GM12878 (cell line): ENCODE measurements around the gene PDGFC. TPM values are rescaled to one million over a fixed set of nuclear protein-coding genes. Genes with fewer than 3 reads are reported as not detected.

Experiments used
- ATAC-seq: fragments of 200-7000 bp; cut with Tn5 transposase; 3 replicates; pipeline ENCODE4 v1.9.1; 2020; ENCODE audit warnings: mild to moderate bottlenecking, moderate library complexity
- BruUV-seq: library from RNA; stranded (reverse); fragments of 400-500 nt; replicated peaks from 2 replicates; lab custom pipeline; 2021; lab: Mats Ljungman, UMichigan
- CTCF ChIA-PET: fragments of 300-600 bp; sonication (Branson Sonifier 250); formaldehyde crosslinking; extraction: SDS; loops from one replicate; lab custom pipeline; 2021; ENCODE audit warnings: inconsistent platforms; lab: Yijun Ruan, JAX
- POLR2A ChIA-PET: fragments of 350-600 bp; formaldehyde crosslinking; extraction: SDS; loops from one replicate; lab custom pipeline; 2021; ENCODE audit warnings: inconsistent platforms; lab: Charles Lee
- RAD21 ChIA-PET: fragments of 300-600 bp; sonication (Branson Sonifier 250); formaldehyde crosslinking; loops from one replicate; lab custom pipeline; 2023; ENCODE audit warnings: antibody characterized with exemption; ENCODE audit not compliant: unreplicated experiment; lab: Charles Lee
- SMC1A ChIA-PET: fragments of 300-600 bp; sonication (Branson Sonifier 250); formaldehyde crosslinking; loops from one replicate; lab custom pipeline; 2023; ENCODE audit not compliant: unreplicated experiment, uncharacterized antibody; lab: Charles Lee
- DNase-seq: peaks from one replicate; pipeline ENCODE4 v3.0.0-alpha.2; 2011; ENCODE audit warnings: low read depth, low spot score
- FAIRE-seq: peaks from 3 replicates; lab custom pipeline; 2011; peaks lifted over from hg19 to GRCh38; lab: Jason Lieb, UNC
- H2AFZ ChIP-seq: 2 replicates; pipeline ENCODE4 v1.6.0; 2011; ENCODE audit warnings: low read depth, low read length, control low read depth; ENCODE audit not compliant: control insufficient read depth
- H3K27ac ChIP-seq: 2 replicates; pipeline ENCODE4 v1.5.1; 2011; ENCODE audit warnings: control low read depth; ENCODE audit not compliant: control insufficient read depth, insufficient read depth
- H3K27me3 ChIP-seq, 2 experiments: replicated peaks in 1 of 2; 2 replicates each; pipeline versions ENCODE4 v1.6.0 to v1.6.1; 2011; ENCODE audit warnings: low read length in 1 of 2; ENCODE audit not compliant: control insufficient read depth in 2 of 2, insufficient read depth in 2 of 2
- H3K36me3 ChIP-seq, 2 experiments: 2 replicates each; pipeline ENCODE4 v1.5.1; 2011; ENCODE audit warnings: low read length in 1 of 2; ENCODE audit not compliant: control insufficient read depth in 2 of 2, insufficient read depth in 2 of 2
- H3K4me1 ChIP-seq: 2 replicates; pipeline ENCODE4 v1.6.1; 2011; ENCODE audit warnings: mild to moderate bottlenecking, low read length, moderate library complexity, mixed read lengths; ENCODE audit not compliant: control insufficient read depth, insufficient read depth
- H3K4me2 ChIP-seq: 2 replicates; pipeline ENCODE4 v1.6.0; 2011; ENCODE audit warnings: control low read depth; ENCODE audit not compliant: control insufficient read depth, insufficient read depth
- H3K4me3 ChIP-seq: fragments of 200-600 bp; sonication (generic); 2 replicates; pipeline ENCODE4 v1.5.1; 2016
- H3K79me2 ChIP-seq: 2 replicates; pipeline ENCODE4 v1.6.0; 2011; ENCODE audit warnings: low read length; ENCODE audit not compliant: control insufficient read depth, insufficient read depth
- H3K9ac ChIP-seq: 2 replicates; pipeline ENCODE4 v1.8.0; 2011; ENCODE audit warnings: low read length, control low read depth, mixed read lengths; ENCODE audit not compliant: control insufficient read depth, insufficient read depth
- H3K9me3 ChIP-seq: replicated peaks from 3 replicates; pipeline ENCODE4 v1.5.1; 2011; ENCODE audit warnings: mild to moderate bottlenecking, low read length; ENCODE audit not compliant: control insufficient read depth, insufficient read depth
- H4K20me1 ChIP-seq: 2 replicates; pipeline ENCODE4 v1.6.0; 2011; ENCODE audit not compliant: control insufficient read depth, insufficient read depth
- GABPA ChIP-seq: IDR thresholded peaks from 2 replicates; pipeline ENCODE4 v1.6.1; 2014; ENCODE audit warnings: antibody characterized with exemption, low read depth, mild to moderate bottlenecking, inconsistent platforms
- MYC ChIP-seq: IDR thresholded peaks from 2 replicates; pipeline ENCODE4 v1.6.1; 2011; ENCODE audit warnings: mild to moderate bottlenecking, low read length, moderate library complexity, inconsistent platforms; ENCODE audit not compliant: insufficient read depth, insufficient replicate concordance, insufficient read length, severe bottlenecking
- RELA ChIP-seq: fragments of 450-650 bp; IDR thresholded peaks from 2 replicates; pipeline ENCODE4 v1.8.0; 2014; ENCODE audit warnings: borderline replicate concordance; ENCODE audit not compliant: partially characterized antibody
- SREBF2 ChIP-seq: IDR thresholded peaks from 2 replicates; pipeline ENCODE4 v1.6.1; 2012; ENCODE audit warnings: mild to moderate bottlenecking, low read length
- TBL1XR1 ChIP-seq: IDR thresholded peaks from 2 replicates; pipeline ENCODE4 v1.6.1; 2012; ENCODE audit warnings: low read depth, low read length, improper control_type of control experiment
- TCF3 ChIP-seq: IDR thresholded peaks from 2 replicates; pipeline ENCODE4 v1.6.1; 2012; ENCODE audit warnings: low read depth, mild to moderate bottlenecking, low read length, borderline replicate concordance; ENCODE audit not compliant: insufficient read depth
- YBX1 ChIP-seq: fragments of 450-650 bp; IDR thresholded peaks from 2 replicates; pipeline ENCODE4 v1.6.1; 2016; ENCODE audit warnings: antibody characterized with exemption
- ZNF217 ChIP-seq: fragments of 450-650 bp; IDR thresholded peaks from 2 replicates; pipeline ENCODE4 v1.6.1; 2017; ENCODE audit warnings: antibody characterized with exemption, mild to moderate bottlenecking
- ZNF384 ChIP-seq: IDR thresholded peaks from 2 replicates; pipeline ENCODE4 v1.6.1; 2012; ENCODE audit warnings: low read depth, mild to moderate bottlenecking, low read length, improper control_type of control experiment, borderline replicate concordance
- WGBS: methylation state at CpG from one replicate; pipeline ENCODE4 v1.1.6; 2016; ENCODE audit warnings: low lambda C conversion rate; ENCODE audit not compliant: insufficient replicate concordance, insufficient coverage; ENCODE audit errors: missing lambda C conversion rate; 5-methylcytosine and 5-hydroxymethylcytosine counted together
- in situ Hi-C: fragments of 300-500 bp; cut with MboI; formaldehyde crosslinking; loops from 9 replicates; pipeline ENCODE4 v1.14.3; 2018; ENCODE audit warnings: mixed read lengths
- intact Hi-C: fragments of 100-400 bp; cut with micrococcal nuclease; formaldehyde crosslinking; loops from one replicate; pipeline ENCODE4 v1.14.2; 2022; ENCODE audit not compliant: unreplicated experiment
- polyA plus RNA-seq, 11 experiments: library from polyadenylated mRNA; depleted of rRNA in 4 of 11; unstranded in 6 of 11; stranded (reverse) in 5 of 11; fragments of >200 nt; fragmentation: Nextera tagmentation in 4 of 11; fragmentation: Illumina TruSeq in 1 of 11; extraction: Ambion mirVana in 4 of 11; extraction: Trizol in 1 of 11; gene quantifications; 1 replicate in 1 of 11; 2 replicates in 10 of 11; pipeline versions ENCODE4 v1.2.1 to v1.2.3, GENCODE V29; 2011 to 2016; ENCODE audit warnings: inconsistent platforms in 2 of 11, missing spikeins in 2 of 11, low read depth in 1 of 11
- total RNA-seq, 4 experiments: library from RNA; depleted of rRNA in 3 of 4; stranded (reverse); fragments of >200 nt in 3 of 4; fragmentation: Illumina TruSeq in 1 of 4; extraction: Trizol in 1 of 4; gene quantifications; 2 replicates each; pipeline versions ENCODE4 v1.2.1 to v1.2.3, GENCODE V29; 2013 to 2021
- TF ChIP-seq, protein P1 (sequence below): IDR thresholded peaks from 2 replicates; pipeline ENCODE4 v1.6.1; 2012; ENCODE audit warnings: mild to moderate bottlenecking, low read depth, low read length

PDGFC gene
- total and polyA plus RNA-seq, 10 of the 15 experiments (the other 5 are each of a cell fraction or from before 2014, with no cell fraction given): 0.02 to 0.18 TPM; not detected in 8

DNA sequence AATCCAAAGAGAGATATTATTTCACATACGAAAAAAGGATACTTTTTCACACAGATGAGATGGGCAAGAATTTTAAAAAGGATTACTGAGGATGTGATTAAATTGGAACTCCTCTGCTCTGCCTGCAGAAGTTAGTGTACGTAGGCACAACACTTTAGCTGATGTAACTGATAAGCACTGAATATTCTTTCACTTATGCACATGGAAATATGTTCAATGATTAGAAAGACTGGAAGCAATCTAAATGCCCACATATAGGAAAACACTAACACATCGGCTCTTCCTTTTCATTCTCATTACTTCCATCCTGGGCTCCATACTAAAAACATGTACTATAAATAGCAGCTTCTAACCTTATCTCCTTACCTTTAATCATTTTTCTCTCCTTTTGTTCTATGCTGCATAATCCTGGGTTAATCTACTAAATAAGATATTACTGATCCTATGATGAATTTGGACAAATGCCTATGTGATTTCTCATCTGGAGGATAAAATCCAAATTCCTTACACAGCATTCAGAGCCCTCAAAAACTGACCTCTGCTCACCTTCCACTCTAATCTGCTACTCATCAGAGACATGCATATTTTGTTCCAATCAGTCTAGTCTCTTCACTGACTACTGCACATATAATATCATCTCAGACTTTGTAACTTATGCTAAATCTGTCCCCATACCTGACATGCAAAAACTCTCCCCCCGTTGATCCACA, 197.8 kb downstream of the PDGFC start:
- CTCF ChIA-PET: interaction anchor here (2.9 kb wide), 1 partner anchor 27 kb away, joined by 9 read pairs; no protein-coding TSS in a partner anchor
- FAIRE-seq: no peak
- in situ Hi-C loops: no loop called here

DNA sequence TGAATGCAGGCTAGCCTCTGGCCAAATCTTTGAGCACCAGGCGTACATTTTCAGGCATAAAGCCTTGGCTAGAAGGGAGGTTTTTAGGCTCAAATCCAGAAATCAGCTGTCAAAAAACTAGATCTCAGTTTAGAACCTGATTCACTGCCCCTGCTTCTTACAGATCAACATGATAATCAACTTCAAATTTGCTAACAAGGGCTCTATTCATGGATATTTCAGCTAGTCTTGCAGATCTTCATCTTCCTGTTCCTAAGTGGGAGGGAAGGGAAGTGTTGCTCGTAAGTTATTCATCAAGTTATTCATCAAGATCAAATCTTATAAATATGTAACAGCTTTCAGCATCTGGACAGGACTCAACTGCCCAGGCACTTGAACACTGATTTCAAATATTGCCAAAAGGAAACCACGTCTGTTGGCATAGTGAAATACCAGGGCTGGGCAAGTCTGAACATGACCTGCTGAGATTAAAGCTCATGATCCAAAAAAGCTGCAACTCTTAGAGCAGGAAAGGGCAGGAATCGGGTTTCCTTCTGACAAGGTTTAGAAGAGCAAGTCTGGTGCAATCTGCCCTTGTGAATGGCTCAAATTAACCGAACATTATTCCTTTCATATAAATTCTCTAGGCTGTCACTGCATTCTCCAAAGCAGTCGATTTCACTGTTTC, 200.3 kb downstream of the PDGFC start:
- FAIRE-seq: no peak
- peak; percentile 38; the same call in 2 of the 3 replicates for ATAC-seq
- BruUV-seq: no TSS peak
- no peaks in the 10 kb centered on the region for H3K79me2 ChIP-seq
- H4K20me1 ChIP-seq: no peaks in the 10 kb centered on the region
- intact Hi-C loops (no loop called here), in situ Hi-C loops (no loop called here)
- SMC1A ChIA-PET: interaction anchor here (1.2 to 3.2 kb wide), 3 partner anchors 13 to 30 kb away, joined by 3 to 11 read pairs (median 7); no protein-coding TSS in a partner anchor
- TF ChIP-seq RELA (no peak), MYC (no peak)
- TF ChIP-seq, protein P1, sequence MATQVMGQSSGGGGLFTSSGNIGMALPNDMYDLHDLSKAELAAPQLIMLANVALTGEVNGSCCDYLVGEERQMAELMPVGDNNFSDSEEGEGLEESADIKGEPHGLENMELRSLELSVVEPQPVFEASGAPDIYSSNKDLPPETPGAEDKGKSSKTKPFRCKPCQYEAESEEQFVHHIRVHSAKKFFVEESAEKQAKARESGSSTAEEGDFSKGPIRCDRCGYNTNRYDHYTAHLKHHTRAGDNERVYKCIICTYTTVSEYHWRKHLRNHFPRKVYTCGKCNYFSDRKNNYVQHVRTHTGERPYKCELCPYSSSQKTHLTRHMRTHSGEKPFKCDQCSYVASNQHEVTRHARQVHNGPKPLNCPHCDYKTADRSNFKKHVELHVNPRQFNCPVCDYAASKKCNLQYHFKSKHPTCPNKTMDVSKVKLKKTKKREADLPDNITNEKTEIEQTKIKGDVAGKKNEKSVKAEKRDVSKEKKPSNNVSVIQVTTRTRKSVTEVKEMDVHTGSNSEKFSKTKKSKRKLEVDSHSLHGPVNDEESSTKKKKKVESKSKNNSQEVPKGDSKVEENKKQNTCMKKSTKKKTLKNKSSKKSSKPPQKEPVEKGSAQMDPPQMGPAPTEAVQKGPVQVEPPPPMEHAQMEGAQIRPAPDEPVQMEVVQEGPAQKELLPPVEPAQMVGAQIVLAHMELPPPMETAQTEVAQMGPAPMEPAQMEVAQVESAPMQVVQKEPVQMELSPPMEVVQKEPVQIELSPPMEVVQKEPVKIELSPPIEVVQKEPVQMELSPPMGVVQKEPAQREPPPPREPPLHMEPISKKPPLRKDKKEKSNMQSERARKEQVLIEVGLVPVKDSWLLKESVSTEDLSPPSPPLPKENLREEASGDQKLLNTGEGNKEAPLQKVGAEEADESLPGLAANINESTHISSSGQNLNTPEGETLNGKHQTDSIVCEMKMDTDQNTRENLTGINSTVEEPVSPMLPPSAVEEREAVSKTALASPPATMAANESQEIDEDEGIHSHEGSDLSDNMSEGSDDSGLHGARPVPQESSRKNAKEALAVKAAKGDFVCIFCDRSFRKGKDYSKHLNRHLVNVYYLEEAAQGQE: peak; percentile 44; the same call in 1 of the 2 replicates
- no peaks in the 10 kb centered on the region for H3K36me3 ChIP-seq
- DNase-seq: no peak
- no peak overlapping the region; the same call in 1 of the 2 replicates for H2AFZ ChIP-seq
- no peaks in the 10 kb centered on the region for H3K27me3 ChIP-seq
- H3K9me3 ChIP-seq: no peaks in the 10 kb centered on the region
- POLR2A ChIA-PET: no interaction called here
- RAD21 ChIA-PET: interaction anchor here (3.1 kb wide), 1 partner anchor 23 kb away, joined by 8 read pairs; no protein-coding TSS in a partner anchor
- no peak overlapping the region; the same call in 1 of the 2 replicates for H3K4me3 ChIP-seq
- WGBS: 0% methylated on average over 6 of the region's 6 CpGs
- CTCF ChIA-PET: interaction anchor here (1.1 to 2.9 kb wide), 2 partner anchors 9 to 29 kb away, joined by 4 to 9 read pairs; no protein-coding TSS in a partner anchor
- H3K4me2 ChIP-seq: no peak overlapping the region
- no peaks in the 10 kb centered on the region for H3K4me1 ChIP-seq
- H3K27ac ChIP-seq: no peak overlapping the region
- H3K9ac ChIP-seq: no peak overlapping the region

More for the DNA sequence above, 197.8 kb downstream of the PDGFC start:
- no TSS peak for BruUV-seq
- Histone ChIP-seq H2AFZ (no peak overlapping the region), H3K4me3 (no peak overlapping the region), H3K27ac (no peak overlapping the region), H3K4me1 (no peaks in the 10 kb centered on the region), H3K9me3 (no peaks in the 10 kb centered on the region), H4K20me1 (no peaks in the 10 kb centered on the region), H3K27me3 (no peaks in the 10 kb centered on the region), H3K36me3 (no peaks in the 10 kb centered on the region), H3K4me2 (no peak overlapping the region), H3K79me2 (no peaks in the 10 kb centered on the region), H3K9ac (no peak overlapping the region)
- ChIA-PET RAD21 (interaction anchor here (1.7 to 3.1 kb wide), 2 partner anchors 21 to 26 kb away, joined by 8 read pairs; no protein-coding TSS in a partner anchor), SMC1A (interaction anchor here (0.9 to 3.7 kb wide), 7 partner anchors 10 to 27 kb away, joined by 3 to 15 read pairs (median 4); no protein-coding TSS in a partner anchor), POLR2A (interaction anchor here (0.6 to 1.8 kb wide), 2 partner anchors 16 to 23 kb away, joined by 3 to 4 read pairs; no protein-coding TSS in a partner anchor)
- DNase-seq (no peak), ATAC-seq (no peak)
- intact Hi-C loops: no loop called here
- 18% methylated on average over 4 of the region's 4 CpGs for WGBS
- no peak for TF ChIP-seq SREBF2
- TF ChIP-seq ZNF384: no peak
- TF ChIP-seq TCF3: no peak
- no peak for TF ChIP-seq GABPA
- TF ChIP-seq TBL1XR1: no peak
- TF ChIP-seq YBX1: no peak
- TF ChIP-seq ZNF217: no peak
